Osteoblast (primary cell): ENCODE results near the gene SPATC1L. TPM values are rescaled to one million over a fixed set of nuclear protein-coding genes. Genes with fewer than 3 reads are reported as not detected.
"Not testable (repeated sequence)": the region's sequence is repeated elsewhere in the genome, so short reads cannot be mapped to it uniquely, and the experiment has no call there.

Experiments used
- DNase-seq: peaks from one replicate; pipeline ENCODE4 v3.0.0; 2011; ENCODE audit warnings: low spot score, mixed read lengths; ENCODE audit not compliant: insufficient read length; ENCODE audit errors: missing footprints
- H2AFZ ChIP-seq: 2 replicates; pipeline ENCODE4 v1.6.0; 2011; ENCODE audit warnings: mild to moderate bottlenecking, low read length
- H3K27ac ChIP-seq: 2 replicates; pipeline ENCODE4 v1.5.1; 2011; ENCODE audit warnings: mild to moderate bottlenecking, low read depth, low read length, moderate library complexity
- H3K27me3 ChIP-seq: 2 replicates; pipeline ENCODE4 v1.6.0; 2012; ENCODE audit warnings: mild to moderate bottlenecking, control low read depth, inconsistent platforms, low read length, moderate library complexity; ENCODE audit not compliant: insufficient read depth
- H3K36me3 ChIP-seq: 2 replicates; pipeline ENCODE4 v1.5.1; 2011; ENCODE audit warnings: mild to moderate bottlenecking, low read length, control low read depth, moderate library complexity; ENCODE audit not compliant: insufficient read depth
- H3K4me1 ChIP-seq: 2 replicates; pipeline ENCODE4 v1.5.1; 2011; ENCODE audit warnings: mild to moderate bottlenecking, low read length, control low read depth, moderate library complexity; ENCODE audit not compliant: insufficient read depth
- H3K4me2 ChIP-seq: 2 replicates; pipeline ENCODE4 v1.6.0; 2011; ENCODE audit warnings: mild to moderate bottlenecking, low read length; ENCODE audit not compliant: insufficient read depth
- H3K4me3 ChIP-seq: fragments of 200-600 bp; sonication (generic); 3 replicates; pipeline ENCODE4 v1.5.1; 2012; ENCODE audit warnings: mild to moderate bottlenecking, low read length, inconsistent platforms; ENCODE audit not compliant: insufficient read depth
- H3K79me2 ChIP-seq: 2 replicates; pipeline ENCODE4 v1.6.0; 2012; ENCODE audit warnings: mild to moderate bottlenecking, low read length, control low read depth, inconsistent platforms; ENCODE audit not compliant: insufficient read depth
- H3K9me3 ChIP-seq: 2 replicates; pipeline ENCODE4 v1.5.1; 2011; ENCODE audit warnings: low read depth, low read length, control low read depth
- H4K20me1 ChIP-seq: 2 replicates; pipeline ENCODE4 v1.6.0; 2012; ENCODE audit warnings: mild to moderate bottlenecking, low read length, control low read depth; ENCODE audit not compliant: insufficient read depth
- total RNA-seq: library from RNA; depleted of rRNA; stranded (reverse); fragments of >200 nt; gene quantifications from 2 replicates; pipeline ENCODE4 v1.2.3, GENCODE V29; 2012
- TF ChIP-seq, protein P1 (sequence below): IDR thresholded peaks from 2 replicates; pipeline ENCODE4 v1.5.1; 2011; ENCODE audit warnings: mild to moderate bottlenecking, low read depth, low read length, moderate library complexity; ENCODE audit errors: extremely low read depth

Gene SPATC1L
- total RNA-seq, 1 donor: 6.9 TPM

- Histone ChIP-seq H3K79me2 (no peaks in the 10 kb centered on the region), H3K4me2 (no peak overlapping the region), H3K36me3 (no peaks in the 10 kb centered on the region), H3K27me3 (no peaks in the 10 kb centered on the region), H3K27ac (no peak overlapping the region), H4K20me1 (no peaks in the 10 kb centered on the region), H2AFZ (no peak overlapping the region), H3K4me3 (no peak overlapping the region), H3K9me3 (peaks cover 3% of the 10 kb centered on the region), H3K4me1 (no peaks in the 10 kb centered on the region)
- DNase-seq: peak; percentile 5
- TF ChIP-seq, protein P1, sequence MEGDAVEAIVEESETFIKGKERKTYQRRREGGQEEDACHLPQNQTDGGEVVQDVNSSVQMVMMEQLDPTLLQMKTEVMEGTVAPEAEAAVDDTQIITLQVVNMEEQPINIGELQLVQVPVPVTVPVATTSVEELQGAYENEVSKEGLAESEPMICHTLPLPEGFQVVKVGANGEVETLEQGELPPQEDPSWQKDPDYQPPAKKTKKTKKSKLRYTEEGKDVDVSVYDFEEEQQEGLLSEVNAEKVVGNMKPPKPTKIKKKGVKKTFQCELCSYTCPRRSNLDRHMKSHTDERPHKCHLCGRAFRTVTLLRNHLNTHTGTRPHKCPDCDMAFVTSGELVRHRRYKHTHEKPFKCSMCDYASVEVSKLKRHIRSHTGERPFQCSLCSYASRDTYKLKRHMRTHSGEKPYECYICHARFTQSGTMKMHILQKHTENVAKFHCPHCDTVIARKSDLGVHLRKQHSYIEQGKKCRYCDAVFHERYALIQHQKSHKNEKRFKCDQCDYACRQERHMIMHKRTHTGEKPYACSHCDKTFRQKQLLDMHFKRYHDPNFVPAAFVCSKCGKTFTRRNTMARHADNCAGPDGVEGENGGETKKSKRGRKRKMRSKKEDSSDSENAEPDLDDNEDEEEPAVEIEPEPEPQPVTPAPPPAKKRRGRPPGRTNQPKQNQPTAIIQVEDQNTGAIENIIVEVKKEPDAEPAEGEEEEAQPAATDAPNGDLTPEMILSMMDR: no peak
Measured at GRCh38 chr21:46171996-46172862, 12.0 kb downstream of the SPATC1L start.

DNA sequence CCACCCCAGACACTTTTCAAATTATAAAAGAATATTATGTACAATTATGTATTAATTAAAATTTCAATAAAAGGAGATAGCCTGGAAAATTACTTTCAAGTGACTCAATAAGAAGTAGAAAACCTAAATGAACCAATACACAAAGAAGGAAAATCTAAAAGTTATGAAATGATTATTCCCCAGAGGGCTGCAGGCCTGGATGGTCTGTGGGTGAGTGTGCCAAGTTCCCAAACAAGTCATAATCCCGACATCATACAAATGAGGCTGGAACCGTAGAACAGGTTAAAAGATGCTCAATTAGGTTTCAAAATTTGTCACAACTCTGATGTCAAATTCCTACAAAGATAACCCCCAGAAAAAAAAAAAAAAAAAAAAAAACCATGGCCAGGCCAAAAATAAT is 12.7 kb downstream of the SPATC1L start:
- no peak overlapping the region for H3K27ac ChIP-seq
- no peak overlapping the region for H3K4me3 ChIP-seq
- no peak overlapping the region for H3K4me2 ChIP-seq
- TF ChIP-seq, protein P1: no peak
- H3K79me2 ChIP-seq: no peaks in the 10 kb centered on the region
- H3K4me1 ChIP-seq: no peaks in the 10 kb centered on the region
- H2AFZ ChIP-seq: no peak overlapping the region
- H3K9me3 ChIP-seq: peaks cover 3% of the 10 kb centered on the region
- no peaks in the 10 kb centered on the region for H3K27me3 ChIP-seq
- DNase-seq: peak; percentile 68
- H3K36me3 ChIP-seq: no peaks in the 10 kb centered on the region
- H4K20me1 ChIP-seq: no peaks in the 10 kb centered on the region

DNA sequence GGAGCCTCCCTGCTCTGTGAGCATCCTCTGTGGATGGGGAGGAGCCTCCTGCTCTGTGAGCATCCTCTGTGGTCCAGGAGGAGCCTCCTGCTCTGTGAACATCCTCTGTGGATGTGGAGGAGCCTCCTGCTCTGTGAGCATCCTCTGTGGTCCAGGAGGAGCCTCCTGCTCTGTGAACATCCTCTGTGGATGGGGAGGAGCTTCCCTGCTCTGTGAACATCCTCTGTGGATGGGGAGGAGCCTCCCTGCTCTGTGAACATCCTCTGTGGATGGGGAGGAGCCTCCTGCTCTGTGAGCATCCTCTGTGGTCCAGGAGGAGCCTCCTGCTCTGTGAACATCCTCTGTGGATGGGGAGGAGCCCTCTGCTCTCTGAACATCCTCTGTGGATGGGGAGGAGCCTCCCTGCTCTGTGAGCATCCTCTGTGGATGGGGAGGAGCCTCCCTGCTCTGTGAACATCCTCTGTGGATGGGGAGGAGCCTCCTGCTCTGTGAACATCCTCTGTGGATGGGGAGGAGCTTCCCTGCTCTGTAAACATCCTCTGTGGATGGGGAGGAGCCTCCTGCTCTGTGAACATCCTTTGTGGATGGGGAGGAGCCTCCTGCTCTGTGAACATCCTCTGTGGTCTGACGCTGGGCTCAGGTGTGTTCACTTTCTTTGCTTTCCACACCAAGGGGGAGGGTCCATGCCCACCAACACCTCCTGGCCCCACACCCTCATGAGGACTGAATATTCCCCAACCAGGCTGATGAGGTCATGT is 13.6 kb downstream of the SPATC1L start:
- H3K79me2 ChIP-seq, H3K4me1 ChIP-seq, H4K20me1 ChIP-seq, H3K4me3 ChIP-seq, DNase-seq, H2AFZ ChIP-seq, H3K9me3 ChIP-seq, H3K27ac ChIP-seq, H3K27me3 ChIP-seq, H3K4me2 ChIP-seq, H3K36me3 ChIP-seq: not testable (repeated sequence)

DNA sequence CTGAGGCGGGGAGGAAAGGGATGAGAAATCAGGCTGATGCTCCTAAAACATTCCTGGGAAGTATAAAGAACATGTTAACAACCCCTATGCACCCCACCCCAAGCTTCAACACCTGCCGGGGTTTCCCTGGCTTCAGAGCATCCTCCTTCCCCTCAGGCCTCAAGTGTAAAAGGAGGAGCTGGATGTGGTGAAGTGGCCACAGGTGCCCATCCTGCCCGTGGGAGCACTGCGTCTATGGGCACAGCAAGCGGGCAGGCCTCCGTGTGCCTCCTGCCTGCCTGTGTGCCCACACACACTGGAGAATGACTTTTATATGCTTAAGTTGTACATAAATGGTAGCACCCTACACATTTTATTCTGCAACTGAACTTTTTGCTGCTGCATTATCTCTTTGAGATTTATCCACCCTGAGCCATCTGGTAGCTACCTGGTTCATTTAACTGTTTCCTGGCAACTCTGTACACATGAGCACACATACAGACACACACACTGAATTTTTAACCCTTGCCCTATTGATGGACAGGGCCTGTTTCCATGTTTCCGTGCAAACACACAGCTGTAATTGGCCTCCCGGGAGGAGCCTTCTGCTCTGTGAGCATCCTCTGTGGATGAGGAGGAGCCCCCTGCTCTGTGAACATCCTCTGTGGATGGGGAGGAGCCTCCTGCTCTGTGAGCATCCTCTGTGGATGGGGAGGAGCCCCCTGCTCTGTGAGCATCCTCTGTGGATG is 15.4 kb downstream of the SPATC1L start:
- Histone ChIP-seq H3K9me3 (peaks cover 3% of the 10 kb centered on the region), H2AFZ (no peak overlapping the region), H3K4me1 (no peaks in the 10 kb centered on the region), H3K36me3 (no peaks in the 10 kb centered on the region), H4K20me1 (no peaks in the 10 kb centered on the region), H3K79me2 (no peaks in the 10 kb centered on the region), H3K4me3 (no peak overlapping the region), H3K4me2 (no peak overlapping the region), H3K27me3 (no peaks in the 10 kb centered on the region), H3K27ac (no peak overlapping the region)
- peak; percentile 61 for DNase-seq
- TF ChIP-seq, protein P1: no peak
